ENCODE measurements around the gene MCF2L.

- TF ChIP-seq POLR2AphosphoS5 (IDR thresholded peaks at IDR 0.05; ENCODE audit: low read depth, low read length) = no peak
- no peak for TF ChIP-seq REST (IDR thresholded peaks at IDR 0.05; ENCODE audit: insufficient read depth in 1 of 2, low read depth in 2 of 2, low read length in 2 of 2)
- no peak for TF ChIP-seq SIN3A (IDR thresholded peaks at IDR 0.05; ENCODE audit: borderline replicate concordance, insufficient read depth, low read length)
- TF ChIP-seq FOXP2 (optimal IDR thresholded peaks at IDR 0.05; ENCODE audit: borderline replicate concordance, extremely low read depth, extremely low read length, insufficient read depth) = no peak
These were observed 22.6 kb downstream of the MCF2L start for GRCh38 chr13:112991609-112992008.
